Measurements from ENCODE around the gene CARM1.
"Not testable (repeated sequence)": the region's sequence is repeated elsewhere in the genome, so short reads cannot be mapped to it uniquely, and the experiment has no call there.

CARM1 gene

DNA sequence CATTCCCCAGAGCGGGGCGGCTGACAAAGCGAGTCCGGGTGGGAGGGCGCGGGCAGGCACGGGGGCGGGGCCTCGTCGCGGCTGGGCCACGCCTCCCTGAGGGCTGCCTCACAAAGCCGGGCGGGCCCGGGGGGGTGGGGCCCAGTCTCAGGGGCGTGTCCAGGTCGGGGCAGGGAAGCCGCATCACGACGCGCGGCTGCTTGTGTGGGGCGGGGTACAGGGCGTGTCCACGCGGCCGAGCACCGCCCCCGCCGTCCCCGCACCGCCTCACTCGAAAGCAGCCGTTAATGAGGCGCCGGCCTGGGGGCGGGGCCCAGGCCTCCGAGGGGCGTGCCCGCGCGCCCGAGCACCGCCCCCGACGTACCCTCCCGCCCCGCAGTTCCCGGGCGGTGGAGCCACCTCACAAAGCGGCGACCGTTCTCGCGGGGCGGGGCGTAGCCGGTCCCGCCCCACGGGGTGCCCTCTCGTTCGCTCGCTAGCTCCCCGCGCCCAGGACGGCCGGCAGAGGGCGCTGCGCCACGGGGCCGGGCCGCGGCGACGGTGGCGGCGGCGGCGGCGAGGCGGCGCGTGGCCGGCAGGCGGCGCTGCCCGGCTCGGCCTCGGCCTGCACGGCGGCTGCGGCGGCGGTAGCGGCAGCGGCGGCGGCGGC is at the start of gene CARM1:
Gene CARM1, plus strand, starts transcription at position 599 of the 649 bp plus-strand sequence. CDS start 150 bp downstream, outside the sequence.
- peak; percentile 80 for DNase-seq (ENCODE audit: low read depth)

DNA sequence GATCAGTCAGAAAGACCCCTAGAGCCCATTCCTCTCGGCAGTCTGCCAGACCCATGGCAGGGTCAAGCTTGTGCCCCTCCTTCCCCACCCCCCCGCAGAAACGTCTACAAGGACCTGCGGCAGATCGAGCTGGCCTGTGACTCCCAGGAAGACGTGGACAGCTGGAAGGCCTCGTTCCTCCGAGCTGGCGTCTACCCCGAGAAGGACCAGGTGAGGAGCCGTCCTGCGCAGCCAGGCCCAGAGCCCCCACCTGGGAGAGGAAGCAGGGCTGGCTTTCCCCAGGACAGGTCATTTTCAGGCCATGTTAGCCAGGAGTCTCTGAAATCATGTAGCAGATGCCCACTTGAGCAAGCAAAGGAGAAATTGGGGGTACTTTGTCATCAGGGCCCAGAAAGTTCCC is 47.7 kb upstream of the CARM1 start:
- no peak for DNase-seq (ENCODE audit: low read depth)

DNA sequence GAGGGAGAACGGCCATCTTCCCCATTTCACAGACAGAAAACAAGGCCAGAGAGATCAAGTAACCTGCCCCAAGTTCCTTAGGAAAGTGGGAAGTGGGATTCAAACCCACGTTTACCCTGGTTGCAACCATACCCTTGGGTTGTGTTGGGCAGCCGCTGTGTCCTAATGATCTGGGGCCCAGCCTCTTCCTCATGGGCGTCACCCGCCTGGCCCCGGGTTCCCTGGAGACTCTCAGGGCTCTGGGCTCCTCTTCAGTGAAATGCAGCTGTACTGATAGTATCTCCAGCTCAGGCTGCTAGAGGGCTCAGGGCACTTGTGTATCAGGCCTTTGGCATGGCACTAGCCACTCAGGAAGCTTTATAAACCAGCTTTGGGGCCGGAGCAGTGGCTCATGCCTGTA is 45.1 kb upstream of the CARM1 start:
- DNase-seq (ENCODE audit: low read depth): no peak

DNA sequence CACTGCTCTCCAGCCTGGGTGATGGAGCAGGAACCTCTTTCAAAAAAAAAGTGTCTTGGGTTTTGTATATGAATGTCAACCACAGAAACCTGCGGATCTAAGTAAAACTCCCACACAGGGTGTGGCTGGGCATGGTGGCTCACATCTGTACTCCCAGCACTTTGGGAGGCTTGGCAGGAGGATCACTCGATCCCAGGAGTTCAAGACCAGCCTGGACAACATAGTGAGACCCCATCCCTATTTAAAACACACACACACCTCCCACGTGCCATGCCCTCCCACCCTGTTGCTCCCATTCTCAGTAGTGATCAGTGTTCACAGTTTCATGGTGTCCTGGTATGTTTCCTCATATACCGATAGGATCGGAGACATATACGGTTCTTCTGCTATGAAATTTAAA is 44.5 kb upstream of the CARM1 start:
- no peak for DNase-seq (ENCODE audit: low read depth)

DNA sequence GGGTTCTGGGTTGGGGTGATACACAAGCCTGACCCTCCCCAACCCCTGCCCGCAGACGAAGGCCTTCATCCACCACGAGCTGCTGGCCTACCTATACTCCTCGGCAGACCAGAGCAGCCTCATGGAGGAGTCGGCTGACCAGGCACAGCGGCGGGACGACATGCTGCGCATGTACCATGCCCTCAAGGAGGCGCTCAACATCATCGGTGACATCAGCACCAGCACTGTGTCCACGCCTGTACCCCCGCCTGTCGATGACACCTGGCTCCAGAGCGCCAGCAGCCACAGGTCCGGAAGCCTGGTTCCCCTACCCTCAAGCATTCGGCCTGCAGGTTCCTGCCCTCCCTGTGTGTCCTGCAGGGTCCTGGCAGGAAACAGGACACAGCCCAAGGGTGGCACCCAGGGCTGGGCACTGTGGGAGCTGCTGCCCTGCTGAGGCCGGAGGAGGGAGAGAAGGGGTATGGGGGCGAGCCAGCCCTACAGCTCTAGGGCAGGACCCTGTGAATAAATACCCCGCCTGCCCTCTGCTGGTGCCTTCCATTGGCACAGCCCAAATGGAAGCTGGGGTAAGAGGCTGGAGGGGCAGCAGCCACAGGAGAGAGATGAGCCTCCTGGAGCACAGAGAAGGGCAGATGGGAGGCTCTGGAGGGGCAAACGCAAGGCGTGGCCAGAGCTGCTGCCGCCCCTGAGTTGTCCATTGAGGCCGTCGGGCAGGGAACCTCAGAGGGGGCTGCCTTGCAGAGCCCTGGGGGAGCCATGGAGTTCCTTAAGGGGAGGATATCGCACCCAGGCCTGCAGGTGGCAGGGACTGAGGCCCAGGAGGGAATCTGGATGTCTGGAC is 42.2 kb upstream of the CARM1 start:
- no peak for DNase-seq (ENCODE audit: low read depth)

DNA sequence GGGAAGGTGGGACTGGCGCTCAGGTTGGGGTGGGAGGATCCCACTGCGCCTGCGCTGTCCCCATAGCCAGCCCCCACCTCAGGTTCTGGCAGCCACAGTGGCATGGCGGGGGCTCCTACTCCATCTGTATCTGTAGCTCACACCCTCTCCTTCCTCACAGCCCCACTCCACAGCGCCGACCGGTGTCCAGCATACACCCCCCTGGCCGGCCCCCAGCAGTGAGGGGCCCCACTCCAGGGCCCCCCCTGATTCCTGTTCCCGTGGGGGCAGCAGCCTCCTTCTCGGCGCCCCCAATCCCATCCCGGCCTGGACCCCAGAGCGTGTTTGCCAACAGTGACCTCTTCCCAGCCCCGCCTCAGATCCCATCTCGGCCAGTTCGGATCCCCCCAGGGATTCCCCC is 41.4 kb upstream of the CARM1 start:
- DNase-seq (ENCODE audit: low read depth): no peak

DNA sequence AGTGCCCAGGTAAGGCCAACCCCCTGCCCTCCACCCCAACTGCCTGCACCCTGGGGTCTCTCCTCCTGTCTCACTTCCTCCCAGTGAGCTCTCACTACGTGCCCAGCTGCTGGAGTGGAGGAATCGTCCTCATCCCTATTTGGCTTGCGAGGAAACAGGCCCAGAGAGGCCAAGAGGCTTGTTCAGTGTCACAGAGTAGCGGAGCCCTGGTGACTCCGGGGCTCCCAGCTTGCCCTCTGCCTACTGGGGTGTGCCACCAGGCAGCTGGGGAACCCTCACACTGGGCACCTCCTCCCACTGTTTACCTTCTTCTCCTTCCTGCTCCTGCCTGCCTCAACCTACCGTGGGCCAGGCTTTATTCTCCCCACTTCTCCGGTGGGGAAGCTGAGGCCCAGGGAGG is 41.0 kb upstream of the CARM1 start:
- no peak for DNase-seq (ENCODE audit: low read depth)

DNA sequence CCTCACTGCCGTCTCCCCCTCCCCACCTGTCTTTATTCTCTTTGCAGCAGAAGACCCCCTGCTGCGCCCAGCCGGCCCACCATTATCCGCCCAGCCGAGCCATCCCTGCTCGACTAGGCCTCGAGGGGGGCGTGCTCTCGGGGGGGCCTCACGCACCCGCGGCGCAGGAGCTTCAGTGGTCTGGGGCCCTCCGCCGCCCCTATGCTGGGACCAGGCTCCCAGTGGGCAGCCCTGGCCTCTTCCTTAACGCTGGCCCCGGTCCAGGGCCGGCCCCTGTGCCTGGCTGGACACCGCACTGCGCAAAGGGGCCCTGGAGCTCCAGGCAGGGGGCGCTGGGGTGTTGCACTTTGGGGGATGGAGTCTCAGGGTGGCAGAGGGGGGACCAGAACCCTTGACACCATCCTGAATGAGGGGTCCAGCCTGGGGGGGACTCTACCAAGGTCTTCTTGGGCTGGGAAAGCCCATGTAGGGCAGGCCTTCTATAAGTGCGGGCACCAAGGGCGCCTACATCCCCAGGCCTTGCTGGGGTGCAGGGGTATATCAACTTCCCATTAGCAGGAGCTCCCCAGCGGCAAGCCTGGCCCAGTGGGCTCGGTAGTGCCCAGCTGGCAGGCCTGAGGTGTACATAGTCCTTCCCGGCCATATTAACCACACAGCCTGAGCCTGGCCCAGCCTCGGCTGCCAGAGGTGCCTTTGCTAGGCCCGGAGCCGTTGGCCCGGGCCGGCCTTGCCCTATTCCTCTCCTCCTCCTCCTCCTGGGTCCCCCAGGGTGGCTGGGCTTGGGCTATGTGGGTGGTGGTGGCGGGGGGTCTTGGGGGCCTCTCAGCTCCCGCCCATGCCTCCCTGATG is 40.2 kb upstream of the CARM1 start:
- DNase-seq (ENCODE audit: low read depth): no peak

DNA sequence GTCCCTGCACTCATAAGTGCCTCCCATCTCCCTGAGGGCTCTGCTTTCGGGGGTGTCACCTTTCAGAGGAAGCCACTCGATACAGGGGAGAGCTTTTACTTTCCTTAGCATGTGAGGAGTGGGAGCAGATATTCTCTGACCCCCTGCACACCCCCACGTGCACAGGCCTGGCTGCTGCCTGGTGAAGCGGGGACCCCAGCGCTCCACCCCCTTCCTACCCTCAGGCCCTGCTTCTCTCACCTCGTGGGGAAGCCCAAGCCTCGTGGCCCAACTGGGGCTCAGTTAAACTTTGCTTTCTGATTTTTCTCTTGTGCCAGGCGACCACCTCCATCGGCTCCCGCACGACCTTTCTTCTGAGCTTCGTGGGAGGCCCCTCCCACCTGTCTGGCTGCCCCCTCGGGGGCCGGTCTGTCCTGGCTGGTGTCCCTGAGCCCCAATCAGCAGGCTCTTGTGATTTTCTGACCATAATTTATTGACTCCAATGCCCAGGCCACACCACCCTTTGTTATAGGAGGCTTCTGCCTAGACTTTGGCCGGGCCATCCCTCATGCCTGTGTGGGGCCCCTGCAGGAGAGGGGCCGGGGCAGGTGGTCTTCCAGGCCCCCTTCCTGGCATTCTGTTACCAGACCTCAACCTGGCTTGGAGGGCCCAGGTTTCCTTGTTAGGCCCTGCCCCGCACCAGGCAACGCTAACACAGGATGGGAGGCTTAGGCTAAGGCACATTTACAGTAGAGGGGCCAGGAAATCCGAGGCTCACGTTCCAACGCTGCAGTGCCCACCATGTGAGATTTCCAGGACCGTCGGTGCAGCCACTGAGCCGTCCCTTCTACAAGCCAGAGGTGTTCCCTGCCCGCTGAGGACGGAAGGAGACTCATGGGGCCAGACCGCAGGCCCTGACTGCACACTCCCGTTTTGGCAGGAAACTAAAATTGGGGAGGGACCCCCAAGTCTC is 39.1 kb upstream of the CARM1 start:
- no peak for DNase-seq (ENCODE audit: low read depth)

DNA sequence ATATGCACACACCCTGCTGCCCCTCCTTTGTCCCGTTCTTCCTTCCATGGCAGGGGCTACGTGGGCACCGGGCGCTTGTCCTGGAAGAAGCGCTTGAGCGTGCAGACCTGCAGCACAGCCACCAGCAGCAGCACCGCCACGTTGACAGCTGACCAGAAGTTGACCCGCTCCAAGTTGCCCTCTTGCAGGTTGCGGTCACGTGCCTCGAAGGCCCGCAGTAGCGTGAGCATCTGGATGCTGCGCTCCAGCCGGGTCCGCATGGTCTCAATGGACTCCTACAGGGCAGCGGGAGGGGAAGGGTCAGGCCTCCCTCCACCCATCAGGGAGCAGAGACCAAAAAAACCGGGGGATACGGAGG is 38.4 kb upstream of the CARM1 start:
- DNase-seq (ENCODE audit: low read depth): no peak

DNA sequence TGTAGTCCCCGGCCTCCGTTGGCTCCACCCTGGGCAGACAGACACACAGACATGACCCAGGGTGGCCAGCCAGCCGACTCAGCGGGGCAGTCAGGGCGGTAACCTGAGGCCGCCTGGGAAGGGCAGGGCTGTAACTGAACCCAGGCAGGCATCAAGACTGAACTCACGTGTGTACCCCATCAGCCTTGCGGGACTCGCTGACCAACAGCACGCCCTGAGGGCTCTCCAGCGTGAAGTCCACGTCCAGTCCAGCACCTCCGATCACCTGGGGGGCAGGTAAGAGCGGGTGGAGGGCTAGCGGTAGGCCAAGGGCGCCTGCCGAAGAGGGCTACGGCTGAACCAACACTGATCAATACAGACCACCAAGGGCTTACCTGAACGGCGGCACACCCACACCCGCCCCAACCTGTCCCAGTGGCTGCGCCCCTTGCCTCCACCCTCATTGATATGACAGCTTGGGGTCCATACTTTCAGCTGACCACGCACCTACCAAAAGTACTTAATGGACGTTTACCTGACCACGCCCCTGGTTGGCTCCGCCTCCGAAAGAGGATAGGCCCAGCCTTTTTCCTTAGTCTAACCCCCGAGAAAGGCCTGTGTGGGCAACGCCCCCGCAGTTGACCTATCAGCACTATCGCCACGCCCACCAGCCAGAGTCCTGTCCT is 36.1 kb upstream of the CARM1 start:
- DNase-seq (ENCODE audit: low read depth): no peak

DNA sequence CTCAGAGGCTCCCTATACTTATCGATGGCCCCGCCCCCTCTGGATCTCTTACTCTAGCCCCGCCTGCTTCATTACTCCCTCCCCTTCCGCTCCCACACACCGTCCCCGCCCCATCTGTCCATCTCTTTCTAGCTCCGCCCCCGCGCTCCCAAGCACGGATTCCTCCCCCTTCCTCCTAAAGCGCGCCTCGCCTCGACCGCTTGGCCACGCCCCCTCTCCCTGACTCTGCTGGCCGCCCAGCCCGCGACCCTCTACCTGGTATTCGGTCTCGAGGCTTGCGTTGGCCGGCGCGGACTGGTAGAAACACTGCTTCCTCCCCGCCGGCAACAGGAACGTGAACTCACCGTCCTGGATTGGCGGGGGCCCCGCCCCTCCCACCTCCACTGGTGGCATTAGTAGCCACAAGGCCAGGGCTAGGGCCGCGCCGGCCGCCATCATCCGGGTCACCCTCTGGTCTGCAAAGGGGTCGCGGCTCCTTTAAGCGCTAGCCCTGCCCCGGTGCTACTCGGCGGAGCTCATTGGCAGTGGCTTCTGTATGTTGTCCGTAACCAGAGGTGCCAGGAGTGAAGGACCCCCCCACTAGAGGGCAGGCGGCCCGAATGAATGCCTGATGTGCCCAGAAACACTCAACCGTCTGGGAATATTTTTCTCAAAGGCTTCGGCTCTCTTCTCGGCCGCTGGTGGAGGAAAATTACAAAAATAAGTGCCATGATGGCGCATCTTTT is 35.4 kb upstream of the CARM1 start, which contains the start of gene TMED1:
Gene TMED1, minus strand, starts transcription at position 459 of the 725 bp plus-strand sequence. Its CDS starts 21 bp downstream, at position 438.
- DNase-seq (ENCODE audit: low read depth): peak; percentile 97

DNA sequence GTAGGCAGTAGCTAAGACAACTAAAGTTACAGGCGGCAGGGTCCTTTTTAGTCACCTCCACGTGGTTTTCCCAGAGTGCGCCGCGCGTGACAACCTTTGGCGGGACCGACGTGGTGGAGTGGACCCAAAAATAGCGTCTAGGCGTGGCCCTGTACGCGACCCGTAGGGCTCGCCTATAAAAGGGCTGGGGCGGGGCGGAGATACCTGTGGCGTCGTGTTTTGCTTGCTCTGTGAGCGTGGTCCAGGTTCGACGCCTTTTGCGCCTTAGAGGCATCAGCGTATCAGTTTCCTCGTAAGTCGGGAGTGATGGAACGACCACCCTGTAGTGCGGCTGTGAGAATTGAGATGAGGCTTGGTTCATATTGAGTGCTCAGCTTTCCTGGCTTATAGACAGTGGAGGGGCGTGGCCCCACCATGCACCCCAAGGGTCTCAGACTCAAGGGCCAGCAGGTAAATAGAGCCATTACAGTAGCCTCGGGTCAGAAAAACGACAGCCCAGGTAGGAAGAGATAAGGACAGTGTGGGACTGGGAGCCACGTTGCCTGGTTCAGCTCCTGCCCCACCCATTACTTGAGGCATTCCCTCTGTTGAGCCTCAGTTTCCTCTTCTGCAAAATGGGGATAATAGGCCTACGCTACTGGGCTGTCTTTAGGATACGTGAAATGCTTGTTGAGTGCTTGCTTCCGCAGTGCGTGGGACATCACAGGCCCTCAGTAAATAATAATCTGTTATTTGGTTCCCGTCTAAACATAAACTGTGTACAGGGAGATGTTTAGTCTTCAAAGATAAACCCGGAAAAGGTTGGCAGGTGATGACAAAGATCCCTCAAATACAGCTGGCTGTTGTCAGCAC is 34.6 kb upstream of the CARM1 start:
- DNase-seq (ENCODE audit: low read depth): no peak

DNA sequence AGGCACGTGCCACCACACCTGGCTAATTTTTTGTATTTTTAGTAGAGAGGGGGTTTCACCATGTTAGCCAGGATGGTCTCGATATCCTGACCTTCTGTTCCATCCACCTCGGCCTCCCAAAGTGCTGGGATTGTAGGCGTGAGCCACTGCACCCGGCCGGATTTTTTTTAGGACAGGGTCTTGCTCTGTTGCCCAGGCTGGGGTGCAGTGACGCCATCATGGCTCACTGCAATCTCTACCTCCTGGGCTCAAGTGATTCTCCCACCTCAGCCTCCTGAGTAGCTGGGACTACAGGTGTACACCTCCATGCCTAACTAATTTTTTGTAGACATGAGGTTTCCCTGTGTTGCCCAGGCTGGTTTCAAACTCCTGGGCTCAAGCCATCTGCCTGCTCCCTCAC is 33.7 kb upstream of the CARM1 start:
- not testable (repeated sequence) for DNase-seq (ENCODE audit: low read depth)

DNA sequence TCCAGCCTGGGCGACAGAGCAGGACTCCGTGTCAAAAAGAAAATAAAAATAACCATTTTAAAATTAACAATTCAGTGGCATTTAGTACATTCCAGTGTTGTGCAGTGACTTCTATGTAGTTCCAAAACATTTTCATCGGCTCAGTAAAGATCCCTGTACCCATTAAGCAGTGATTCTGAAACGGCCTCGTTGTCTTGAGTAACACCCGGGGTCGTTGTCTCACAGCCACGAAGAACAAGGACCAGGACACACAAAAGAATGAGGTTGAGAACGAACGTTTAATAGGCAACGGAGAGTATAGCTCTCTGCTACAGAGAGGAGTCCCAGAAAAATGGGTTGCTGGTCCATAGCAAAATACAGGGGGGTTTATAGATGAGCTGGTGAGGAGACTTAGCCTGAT is 33.0 kb upstream of the CARM1 start:
- DNase-seq (ENCODE audit: low read depth): no peak

DNA sequence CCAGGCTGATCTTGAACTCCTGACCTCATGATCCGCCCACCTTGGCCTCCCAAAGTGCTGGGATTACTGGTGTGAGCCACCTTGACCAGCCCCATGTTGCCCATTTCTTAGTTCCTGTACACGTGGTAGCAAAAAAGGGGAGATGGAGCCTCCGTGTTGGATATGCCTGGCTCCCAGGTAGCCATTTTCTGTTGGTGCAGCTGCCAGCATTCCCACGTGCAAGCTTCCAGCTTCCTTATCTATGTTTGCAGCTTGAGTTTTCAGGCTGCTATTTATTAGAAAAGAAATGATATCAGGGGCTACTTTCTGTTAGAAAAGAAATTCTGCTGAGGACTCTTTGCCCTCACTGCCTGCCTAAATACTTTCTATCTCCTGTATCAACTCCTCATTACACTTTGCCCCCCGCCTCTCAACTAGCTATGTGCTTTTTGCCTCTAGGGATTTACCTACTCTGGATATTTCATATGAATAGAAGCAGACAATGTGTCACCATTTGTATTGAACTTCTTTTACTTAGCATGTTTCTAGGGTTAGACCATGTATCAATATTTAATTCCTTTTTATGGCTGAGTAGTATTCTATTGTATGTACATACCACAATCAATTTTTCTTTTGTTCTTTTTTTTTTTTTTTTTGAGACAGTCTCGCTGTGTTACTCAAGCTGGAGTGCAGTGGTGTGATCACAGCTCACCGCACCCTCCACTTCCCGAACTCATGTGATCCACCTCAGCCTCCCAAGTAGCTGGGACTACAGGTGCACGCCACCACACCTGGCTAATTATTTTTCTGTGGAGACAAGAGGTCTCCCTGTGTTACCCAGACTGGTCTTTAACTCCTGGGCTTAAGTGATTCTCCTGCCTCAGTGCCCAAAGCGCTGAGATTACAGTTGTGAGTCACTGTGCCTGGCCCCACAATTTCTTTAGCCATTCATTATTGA is 32.0 kb upstream of the CARM1 start:
- no peak for DNase-seq (ENCODE audit: low read depth)

DNA sequence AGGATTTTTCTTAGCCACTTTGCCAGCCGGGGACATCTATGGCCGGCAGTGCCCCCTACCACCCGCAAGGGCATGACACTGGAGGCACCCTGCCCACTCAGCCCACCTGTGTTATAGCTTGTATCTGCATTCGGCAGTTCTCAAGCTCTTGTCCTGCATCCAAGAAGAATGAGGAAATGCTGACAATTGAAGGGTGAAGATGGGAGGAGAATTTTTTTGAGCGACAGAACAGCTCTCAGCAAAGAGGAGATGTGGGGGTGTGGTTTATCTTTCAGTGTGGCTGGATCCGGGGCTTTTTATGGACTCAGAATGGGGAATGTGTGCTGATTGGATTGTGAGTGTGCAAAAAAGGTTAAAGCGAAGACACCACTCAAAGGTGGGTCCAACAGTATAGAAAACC is 28.6 kb upstream of the CARM1 start:
- DNase-seq (ENCODE audit: low read depth): no peak

Data from non-pigmented ciliary epithelial cell (primary cell).